Choroid plexus epithelial cell (primary cell): ENCODE data around the gene NOL7.

ENCODE experiments used
- DNase-seq: peaks from one replicate; pipeline ENCODE4 v3.0.0-alpha.2; 2010; ENCODE audit warnings: low read depth
- H3K4me3 ChIP-seq: 2 replicates; pipeline ENCODE4 v1.5.1; 2011; ENCODE audit warnings: low read depth, mild to moderate bottlenecking, control low read depth, low read length, moderate library complexity
- CTCF ChIP-seq: conservative IDR thresholded peaks from 2 replicates; pipeline ENCODE4 v1.5.1; 2011; ENCODE audit warnings: low read depth, mild to moderate bottlenecking, control low read depth, inconsistent platforms, low read length, moderate library complexity

Gene NOL7

GRCh38 chr6:13586603-13587542, 28.3 kb upstream of the NOL7 start:
- no peak for DNase-seq
- H3K4me3 ChIP-seq = no peak overlapping the region
- TF ChIP-seq CTCF = no peak

GRCh38 chr6:13589801-13590200, 25.3 kb upstream of the NOL7 start:
- TF ChIP-seq CTCF = no peak
- H3K4me3 ChIP-seq = no peak overlapping the region
- DNase-seq = no peak

- no peak for TF ChIP-seq CTCF
- no peak overlapping the region for H3K4me3 ChIP-seq
- no peak for DNase-seq
Observed at GRCh38 chr6:13590574-13591153, 24.5 kb upstream of the NOL7 start.

GRCh38 chr6:13591205-13591921, 23.8 kb upstream of the NOL7 start:
- DNase-seq = no peak
- TF ChIP-seq CTCF = no peak
- no peak overlapping the region for H3K4me3 ChIP-seq

GRCh38 chr6:13593103-13593502, 22.0 kb upstream of the NOL7 start:
- no peak for DNase-seq
- TF ChIP-seq CTCF = no peak
- H3K4me3 ChIP-seq = no peak overlapping the region

GRCh38 chr6:13593720-13594119, 21.4 kb upstream of the NOL7 start:
- DNase-seq = no peak
- no peak for TF ChIP-seq CTCF
- H3K4me3 ChIP-seq = no peak overlapping the region
